Measurements from ENCODE around the gene DAPK2.

- no peak for TF ChIP-seq CTCF (IDR thresholded peaks at IDR 0.05)
- no peak for TF ChIP-seq POLR2A (IDR thresholded peaks at IDR 0.05)
- TF ChIP-seq POLR2AphosphoS5 (IDR thresholded peaks at IDR 0.05) = no peak
Measured at GRCh38 chr15:64011736-64012135, 34.5 kb downstream of the DAPK2 start.

All from transverse colon (tissue), 4 donors.